NT2/D1 (cell line): ENCODE data around the gene RPS27A.
"Not testable (repeated sequence)": the region's sequence is repeated elsewhere in the genome, so short reads cannot be mapped to it uniquely, and the experiment has no call there.

ENCODE experiments used
- DNase-seq: peaks from one replicate; pipeline ENCODE4 v3.0.0-alpha.2; 2011; ENCODE audit warnings: low read depth, low spot score
- H3K27me3 ChIP-seq: 2 replicates; pipeline ENCODE4 v1.6.0; 2011; ENCODE audit warnings: mild to moderate bottlenecking; ENCODE audit not compliant: insufficient read length, insufficient read depth
- H3K36me3 ChIP-seq: 2 replicates; pipeline ENCODE4 v1.6.1; 2011; ENCODE audit warnings: mild to moderate bottlenecking, low read length, mixed read lengths; ENCODE audit not compliant: insufficient read depth, insufficient read length
- H3K4me1 ChIP-seq: 2 replicates; pipeline ENCODE4 v1.5.1; 2011; ENCODE audit not compliant: insufficient read depth, insufficient read length
- H3K4me3 ChIP-seq: 2 replicates; pipeline ENCODE4 v1.5.1; 2011; ENCODE audit warnings: low read depth; ENCODE audit not compliant: insufficient read length
- H3K9ac ChIP-seq: 2 replicates; pipeline ENCODE4 v1.6.0; 2011; ENCODE audit warnings: low read depth; ENCODE audit not compliant: insufficient read length
- H3K9me3 ChIP-seq: 2 replicates; pipeline ENCODE4 v1.5.1; 2011; ENCODE audit warnings: mild to moderate bottlenecking, low read length; ENCODE audit not compliant: insufficient read depth
- SUZ12 ChIP-seq: IDR thresholded peaks from 2 replicates; pipeline ENCODE4 v1.6.1; 2011; ENCODE audit not compliant: insufficient read length, insufficient read depth; ENCODE audit errors: extremely low read depth
- YY1 ChIP-seq: IDR thresholded peaks from 2 replicates; pipeline ENCODE4 v1.6.1; 2011; ENCODE audit not compliant: insufficient read length, insufficient read depth
- ZNF274 ChIP-seq: IDR thresholded peaks from 2 replicates; pipeline ENCODE4 v1.6.1; 2011; ENCODE audit warnings: mild to moderate bottlenecking, low read depth, low read length

Gene RPS27A

DNA sequence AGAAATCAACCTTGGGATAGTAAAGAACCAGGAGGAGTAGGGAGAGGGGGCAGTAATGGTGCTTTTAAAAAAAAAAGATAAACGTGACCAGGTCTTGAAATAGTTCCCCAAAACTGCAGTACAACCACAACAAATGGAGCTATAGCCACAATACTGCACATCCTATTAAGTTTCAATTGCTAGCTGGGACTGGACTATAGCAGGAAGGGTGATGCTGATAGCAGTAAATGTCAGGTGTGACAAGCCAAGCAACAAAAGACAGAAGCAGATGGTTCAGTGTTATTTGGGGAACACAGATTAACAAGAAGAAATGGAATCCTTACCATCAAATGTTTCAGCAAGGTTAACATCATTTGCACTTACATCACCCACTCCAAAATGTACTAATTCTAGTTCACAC is 10.1 kb downstream of the RPS27A start:
- Histone ChIP-seq H3K9ac (no peak overlapping the region), H3K4me1 (no peaks in the 10 kb centered on the region), H3K36me3 (peaks cover 29% of the 10 kb centered on the region), H3K27me3 (no peaks in the 10 kb centered on the region), H3K9me3 (no peaks in the 10 kb centered on the region), H3K4me3 (no peak overlapping the region)
- no peak for TF ChIP-seq SUZ12
- no peak for DNase-seq

DNA sequence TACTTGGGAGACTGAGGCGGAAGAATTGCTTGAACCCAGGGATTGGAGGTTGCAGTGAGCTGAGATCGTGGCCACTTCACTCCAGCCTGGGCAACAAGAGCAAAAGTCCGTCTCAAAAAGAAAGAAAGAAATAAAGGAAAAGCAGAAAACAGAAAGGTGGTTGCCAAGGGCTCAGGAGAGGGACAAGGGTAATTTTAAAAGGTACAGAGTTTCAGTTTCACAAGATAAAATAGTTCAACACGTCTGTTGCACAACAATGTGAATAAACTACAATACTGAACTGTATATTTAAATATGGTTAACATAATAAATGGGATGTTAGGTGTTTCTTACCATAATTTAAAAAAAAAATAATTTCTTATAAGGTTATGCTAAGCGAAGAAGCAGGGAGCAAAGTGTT is 12.9 kb downstream of the RPS27A start:
- TF ChIP-seq ZNF274 (no peak), YY1 (no peak), SUZ12 (no peak)
- DNase-seq: no peak
- Histone ChIP-seq H3K9me3 (no peaks in the 10 kb centered on the region), H3K4me1 (no peaks in the 10 kb centered on the region), H3K27me3 (no peaks in the 10 kb centered on the region), H3K9ac (no peak overlapping the region), H3K4me3 (no peak overlapping the region), H3K36me3 (peaks cover 43% of the 10 kb centered on the region)

DNA sequence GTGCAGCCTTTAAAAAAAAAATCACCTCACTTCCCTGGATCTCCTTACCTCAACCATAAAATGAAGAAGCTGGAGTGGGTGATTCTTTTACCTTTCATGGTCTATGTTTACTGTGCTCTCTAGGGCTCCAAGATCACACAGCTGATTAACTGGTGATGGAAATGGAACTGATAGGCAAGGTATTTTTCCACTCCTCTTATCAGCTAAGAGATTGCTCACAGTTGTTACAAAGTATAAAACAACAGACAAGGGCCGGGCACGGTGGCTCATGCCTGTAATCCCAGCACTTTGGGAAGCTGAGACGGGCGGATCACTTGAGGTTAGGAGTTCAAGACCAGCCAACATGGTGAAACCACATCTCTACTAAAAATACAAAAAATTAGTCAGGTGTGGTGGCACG is 14.5 kb downstream of the RPS27A start:
- no peak for DNase-seq
- H3K27me3 ChIP-seq: no peaks in the 10 kb centered on the region
- TF ChIP-seq SUZ12 (no peak), ZNF274 (no peak), YY1 (no peak)
- no peaks in the 10 kb centered on the region for H3K9me3 ChIP-seq
- no peaks in the 10 kb centered on the region for H3K4me1 ChIP-seq
- no peak overlapping the region for H3K4me3 ChIP-seq
- no peak overlapping the region for H3K9ac ChIP-seq
- H3K36me3 ChIP-seq: peaks cover 43% of the 10 kb centered on the region

DNA sequence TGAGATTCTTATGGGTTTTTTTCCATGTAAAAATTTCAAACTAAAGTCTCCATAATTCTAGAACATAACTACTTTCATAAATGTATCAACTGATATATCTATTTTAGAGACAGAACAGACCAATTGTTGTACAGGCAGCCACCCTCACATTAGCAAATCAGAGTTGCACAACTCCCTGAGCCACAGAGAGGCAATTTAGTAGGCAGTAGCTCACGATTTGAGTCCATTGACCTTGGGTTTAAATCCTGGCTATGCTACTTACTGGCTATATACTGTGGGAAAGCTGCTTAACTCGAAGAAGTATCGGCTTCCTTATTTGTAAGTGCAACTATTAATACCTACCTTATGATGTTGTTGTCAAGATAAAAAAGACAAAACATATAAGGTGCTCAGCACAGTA is 20.3 kb downstream of the RPS27A start:
- no peak for DNase-seq
- peaks cover 50% of the 10 kb centered on the region for H3K36me3 ChIP-seq
- H3K27me3 ChIP-seq: no peaks in the 10 kb centered on the region
- no peak for TF ChIP-seq SUZ12
- no peak for TF ChIP-seq ZNF274
- TF ChIP-seq YY1: no peak
- no peak overlapping the region for H3K9ac ChIP-seq
- no peaks in the 10 kb centered on the region for H3K9me3 ChIP-seq
- no peak overlapping the region for H3K4me3 ChIP-seq
- H3K4me1 ChIP-seq: no peaks in the 10 kb centered on the region

DNA sequence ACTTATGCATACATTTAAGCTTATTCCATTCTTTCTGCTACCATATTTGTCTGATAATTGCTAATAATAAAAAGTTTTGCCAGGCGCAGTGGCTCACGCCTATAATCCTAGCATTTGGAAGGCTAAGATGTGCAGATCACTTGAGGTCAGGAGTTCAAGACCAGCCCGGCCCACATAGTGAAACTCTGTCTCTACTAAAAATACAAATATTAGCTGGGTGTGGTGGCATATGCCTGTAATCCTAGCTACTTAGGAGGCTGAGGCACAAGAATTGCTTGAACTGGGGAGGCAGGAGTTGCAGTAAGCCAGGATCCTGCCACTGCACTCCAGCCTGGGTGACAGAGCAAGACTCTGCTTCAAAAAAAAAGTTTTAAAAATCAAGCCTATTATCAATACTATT is 27.1 kb downstream of the RPS27A start:
- H3K4me1 ChIP-seq, H3K4me3 ChIP-seq, H3K9ac ChIP-seq, DNase-seq, H3K27me3 ChIP-seq, H3K9me3 ChIP-seq: not testable (repeated sequence)
- peaks cover 61% of the 10 kb centered on the region for H3K36me3 ChIP-seq

DNA sequence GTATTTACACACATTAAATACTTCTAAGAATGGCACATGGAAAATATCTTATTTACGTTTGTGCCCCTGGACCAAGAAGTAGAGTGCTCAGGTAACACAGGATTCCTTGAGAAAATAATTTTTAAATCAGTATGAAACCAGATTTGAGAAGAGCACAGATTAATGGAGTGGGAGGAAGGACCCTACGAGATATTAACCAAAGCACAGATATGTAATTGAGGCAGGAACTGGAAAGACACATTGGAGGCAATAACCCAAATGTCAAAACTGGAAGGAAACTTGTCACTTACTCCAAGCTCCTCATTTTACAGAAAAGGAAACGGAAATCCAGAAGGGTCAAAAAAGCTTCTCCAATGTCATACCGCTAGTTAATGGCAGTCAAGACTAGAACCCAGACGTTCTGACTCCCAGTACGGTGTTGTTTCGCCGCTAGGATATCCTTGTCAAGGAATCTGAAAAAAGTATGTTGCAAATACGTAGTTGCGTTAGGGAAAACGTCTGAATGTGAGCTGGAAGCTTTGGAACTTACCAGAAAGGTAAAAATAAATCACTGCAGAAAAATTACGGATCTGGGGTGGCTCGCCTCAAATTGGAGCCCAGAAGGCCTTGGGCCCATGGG is 35.9 kb downstream of the RPS27A start:
- TF ChIP-seq ZNF274: no peak
- TF ChIP-seq YY1: no peak
- TF ChIP-seq SUZ12: no peak
- peaks cover 29% of the 10 kb centered on the region for H3K36me3 ChIP-seq
- H3K4me1 ChIP-seq: no peaks in the 10 kb centered on the region
- H3K27me3 ChIP-seq: no peaks in the 10 kb centered on the region
- no peaks in the 10 kb centered on the region for H3K9me3 ChIP-seq
- H3K4me3 ChIP-seq: peak overlapping the region; percentile 98
- peak overlapping the region; percentile 99 for H3K9ac ChIP-seq
- DNase-seq: no peak

DNA sequence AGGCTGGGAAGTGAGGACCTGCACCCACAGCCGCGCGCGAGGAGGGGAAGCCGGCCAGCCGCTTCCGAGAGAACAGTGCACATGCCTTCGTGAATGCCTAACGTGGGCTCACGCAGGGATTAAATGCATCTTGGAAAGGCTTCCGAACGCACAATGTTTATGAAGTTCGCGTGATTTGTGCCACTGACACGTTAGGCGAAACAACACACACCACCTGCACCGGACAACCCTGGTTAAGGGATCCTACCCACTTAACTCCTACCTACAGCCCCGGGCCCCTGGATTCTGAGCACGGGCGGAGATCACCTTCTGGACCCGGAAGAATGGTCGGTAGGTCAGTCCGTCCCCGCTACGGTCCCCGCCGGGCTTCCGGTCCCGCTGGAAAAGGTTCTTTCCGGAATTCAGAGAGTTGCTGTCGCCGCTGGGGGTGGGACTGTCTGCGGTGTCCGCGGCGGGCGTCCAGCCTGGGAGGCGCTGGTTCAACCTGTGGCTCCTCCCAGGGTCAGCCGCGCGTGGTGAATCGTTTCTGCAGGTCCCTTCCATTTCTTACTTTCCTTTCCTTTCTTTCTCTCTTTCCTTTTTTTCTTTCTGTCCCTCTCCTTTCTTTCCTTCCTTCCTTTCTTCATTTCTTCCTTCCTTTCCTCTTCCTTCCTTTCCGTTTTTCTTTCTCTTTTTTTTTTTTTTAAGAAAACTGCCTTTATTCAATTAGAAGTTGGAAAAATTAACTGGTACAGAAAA is 36.6 kb downstream of the RPS27A start, which contains the start of gene MTIF2:
Gene MTIF2 (minus strand): TSS at position 325 of the 738 bp plus-strand sequence. CDS start 5,373 bp downstream, outside the sequence.
- no peaks in the 10 kb centered on the region for H3K9me3 ChIP-seq
- H3K4me3 ChIP-seq: peak within 1 kb of the TSS; percentile 98
- H3K4me1 ChIP-seq: no peaks in the 10 kb centered on the region
- H3K27me3 ChIP-seq: no peaks in the 10 kb centered on the region
- H3K9ac ChIP-seq: peak within 1 kb of the TSS; percentile 99
- DNase-seq: peak; percentile 96
- TF ChIP-seq ZNF274 (no peak), SUZ12 (no peak), YY1 (no peak)
- peaks cover 23% of the 10 kb centered on the region for H3K36me3 ChIP-seq

DNA sequence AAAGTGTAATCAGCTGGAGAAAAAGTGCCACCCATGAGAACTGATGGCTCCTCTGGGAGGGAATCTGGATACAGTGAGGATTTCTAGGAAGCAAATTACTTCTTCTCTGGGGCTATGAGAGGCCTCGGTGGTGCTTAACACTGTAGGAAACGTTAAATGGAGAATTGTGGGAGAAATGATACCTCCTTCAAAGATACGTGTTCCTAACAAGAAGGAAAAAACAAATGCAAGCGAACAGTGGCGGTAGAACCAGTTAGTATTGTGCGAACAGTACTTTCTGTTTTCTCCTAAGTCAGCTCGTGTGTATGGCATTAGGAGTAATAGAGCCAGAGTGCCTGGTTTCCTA is 37.1 kb downstream of the RPS27A start:
- peak overlapping the region; percentile 98 for H3K4me3 ChIP-seq
- no peaks in the 10 kb centered on the region for H3K4me1 ChIP-seq
- H3K9me3 ChIP-seq: no peaks in the 10 kb centered on the region
- H3K27me3 ChIP-seq: no peaks in the 10 kb centered on the region
- DNase-seq: no peak
- TF ChIP-seq ZNF274 (no peak), YY1 (no peak), SUZ12 (no peak)
- peaks cover 18% of the 10 kb centered on the region for H3K36me3 ChIP-seq
- H3K9ac ChIP-seq: peak overlapping the region; percentile 26

DNA sequence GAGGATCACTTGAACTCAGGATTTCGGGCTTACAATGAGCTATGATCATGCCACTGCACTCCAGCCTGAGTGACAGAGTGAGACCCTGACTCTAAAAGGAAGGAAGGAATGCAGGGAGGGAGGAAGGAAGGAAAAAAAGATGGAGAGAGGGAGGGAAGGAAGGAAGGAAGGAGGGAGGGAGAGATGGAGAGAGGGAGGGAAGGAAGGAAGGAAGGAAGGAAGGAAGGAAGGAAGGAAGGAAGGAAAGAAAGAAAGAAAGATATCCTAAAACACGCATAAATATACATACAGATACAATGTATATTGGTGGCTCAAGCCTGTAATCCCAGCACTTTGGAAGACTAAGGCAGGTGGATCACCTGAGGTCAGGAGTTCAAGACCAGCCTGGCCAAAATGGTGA is 41.9 kb downstream of the RPS27A start:
- not testable (repeated sequence) for H3K36me3 ChIP-seq, H3K4me1 ChIP-seq, H3K4me3 ChIP-seq, H3K27me3 ChIP-seq, H3K9ac ChIP-seq, DNase-seq, H3K9me3 ChIP-seq
